ENCODE results near the gene BEND5.
A peak's percentile ranks its signal among the peaks of the same experiment; 100 is the strongest.

The BEND5 gene

DNA sequence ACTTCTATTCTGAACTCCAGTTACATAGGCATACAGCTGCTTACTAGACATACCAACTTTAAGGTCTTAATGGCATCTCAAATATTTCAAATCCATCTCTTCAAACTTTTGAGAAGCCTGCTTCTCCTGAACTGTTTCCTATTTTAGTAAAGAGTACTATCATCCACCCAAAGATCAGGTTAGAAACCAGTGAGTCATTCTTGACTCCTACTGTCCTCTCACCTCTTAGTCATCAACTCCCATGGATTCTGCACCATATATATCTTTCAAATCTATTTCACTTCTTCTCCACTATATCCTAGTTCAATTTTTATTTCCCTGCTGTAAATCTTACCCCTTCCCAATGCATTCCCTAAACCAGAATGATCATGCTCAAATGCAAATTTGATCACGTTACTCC is 18.1 kb upstream of the BEND5 start:
- Histone ChIP-seq H3K4me3 (no peak overlapping the region), H3K9ac (ENCODE audit: insufficient read length) (no peak overlapping the region), H3K9me3 (ENCODE audit: low read depth, low read length) (no peaks in the 10 kb centered on the region), H3K36me3 (ENCODE audit: insufficient read depth, low read length) (no peaks in the 10 kb centered on the region), H3K27ac (no peak overlapping the region)
- DNase-seq (ENCODE audit: low read depth, low spot score), result no peak
- TF ChIP-seq POLR2AphosphoS5 (IDR thresholded peaks at IDR 0.05; ENCODE audit: borderline replicate concordance, low read depth, low read length), result no peak
- no peak for TF ChIP-seq EZH2 (IDR thresholded peaks at IDR 0.05)
- TF ChIP-seq FOXP2 (optimal IDR thresholded peaks at IDR 0.05; ENCODE audit: control extremely low read depth, extremely low read length, insufficient read depth), result no peak

DNA sequence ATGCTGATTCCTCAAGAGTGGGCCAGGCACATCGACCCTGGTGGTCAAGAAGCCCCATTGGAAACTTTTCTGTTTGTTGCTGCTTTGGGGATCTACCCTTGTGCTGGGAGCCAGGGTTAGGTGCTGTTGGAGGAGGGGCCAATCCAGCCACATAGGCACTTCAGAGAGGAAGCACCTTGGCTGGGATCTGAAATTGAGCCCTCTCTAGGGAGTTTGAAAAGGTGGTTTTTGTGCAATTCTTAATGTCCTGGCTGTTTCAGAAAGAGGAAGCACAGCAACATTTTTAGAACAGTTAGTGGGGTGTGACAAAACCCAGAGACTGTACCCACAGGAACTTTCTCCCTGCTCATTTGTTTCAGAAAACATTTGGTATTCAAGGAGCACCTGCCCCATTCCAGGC is 17.2 kb upstream of the BEND5 start:
- no peak overlapping the region for H3K9ac ChIP-seq (ENCODE audit: insufficient read length)
- no peaks in the 10 kb centered on the region for H3K9me3 ChIP-seq (ENCODE audit: low read depth, low read length)
- no peaks in the 10 kb centered on the region for H3K36me3 ChIP-seq (ENCODE audit: insufficient read depth, low read length)
- TF ChIP-seq FOXP2 (optimal IDR thresholded peaks at IDR 0.05; ENCODE audit: control extremely low read depth, extremely low read length, insufficient read depth), result no peak
- no peak for TF ChIP-seq EZH2 (IDR thresholded peaks at IDR 0.05)
- TF ChIP-seq POLR2AphosphoS5 (IDR thresholded peaks at IDR 0.05; ENCODE audit: borderline replicate concordance, low read depth, low read length), result no peak
- no peak overlapping the region for H3K4me3 ChIP-seq
- H3K27ac ChIP-seq, result no peak overlapping the region
- DNase-seq (ENCODE audit: low read depth, low spot score), result no peak

DNA sequence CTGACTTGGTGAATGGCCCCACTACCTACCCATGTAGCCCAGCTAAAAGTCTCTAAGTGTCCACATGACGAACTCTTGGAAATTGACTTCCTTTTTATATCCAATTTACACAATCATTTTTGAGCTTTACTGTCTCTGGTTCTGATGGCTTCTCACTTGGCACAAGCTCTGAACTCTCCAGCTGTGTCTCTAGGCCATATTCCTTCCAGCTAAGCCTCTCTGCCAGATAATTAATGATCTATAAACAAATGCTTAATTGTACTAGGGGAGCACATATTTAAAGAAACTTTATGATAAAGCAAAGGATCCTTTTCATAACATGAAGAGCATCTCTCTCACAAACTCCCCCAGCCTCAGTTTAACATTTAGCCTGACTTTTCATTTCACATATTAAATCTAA is 16.3 kb upstream of the BEND5 start:
- Histone ChIP-seq H3K27ac (no peak overlapping the region), H3K9ac (ENCODE audit: insufficient read length) (no peak overlapping the region), H3K36me3 (ENCODE audit: insufficient read depth, low read length) (no peaks in the 10 kb centered on the region), H3K9me3 (ENCODE audit: low read depth, low read length) (no peaks in the 10 kb centered on the region), H3K4me3 (no peak overlapping the region)
- no peak for TF ChIP-seq POLR2AphosphoS5 (IDR thresholded peaks at IDR 0.05; ENCODE audit: borderline replicate concordance, low read depth, low read length)
- TF ChIP-seq FOXP2 (optimal IDR thresholded peaks at IDR 0.05; ENCODE audit: control extremely low read depth, extremely low read length, insufficient read depth), result no peak
- no peak for TF ChIP-seq EZH2 (IDR thresholded peaks at IDR 0.05)
- DNase-seq (ENCODE audit: low read depth, low spot score), result no peak

DNA sequence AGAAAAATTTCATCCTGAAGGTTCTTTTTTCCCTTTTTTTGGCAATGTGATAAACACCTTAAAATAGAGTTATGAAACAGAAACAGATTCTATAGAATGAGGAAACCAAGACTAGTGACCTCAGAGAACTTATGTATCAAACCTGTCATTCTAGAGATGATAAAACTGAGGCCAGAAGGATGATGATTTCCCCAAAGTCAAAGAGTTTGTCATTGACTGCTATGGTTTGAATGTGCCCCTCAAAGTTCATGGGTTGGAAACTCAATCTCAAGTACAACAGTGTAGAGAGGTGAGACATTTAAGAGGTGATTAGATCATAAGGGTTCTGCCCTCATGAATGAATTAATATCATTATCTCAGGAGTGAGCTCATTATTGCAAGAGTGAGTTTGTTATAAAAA is 13.7 kb upstream of the BEND5 start:
- Histone ChIP-seq H3K9me3 (ENCODE audit: low read depth, low read length) (no peaks in the 10 kb centered on the region), H3K36me3 (ENCODE audit: insufficient read depth, low read length) (no peaks in the 10 kb centered on the region), H3K4me3 (no peak overlapping the region), H3K27ac (no peak overlapping the region), H3K9ac (ENCODE audit: insufficient read length) (no peak overlapping the region)
- DNase-seq (ENCODE audit: low read depth, low spot score), result no peak
- TF ChIP-seq EZH2 (IDR thresholded peaks at IDR 0.05) (no peak), FOXP2 (optimal IDR thresholded peaks at IDR 0.05; ENCODE audit: control extremely low read depth, extremely low read length, insufficient read depth) (no peak), POLR2AphosphoS5 (IDR thresholded peaks at IDR 0.05; ENCODE audit: borderline replicate concordance, low read depth, low read length) (no peak)

DNA sequence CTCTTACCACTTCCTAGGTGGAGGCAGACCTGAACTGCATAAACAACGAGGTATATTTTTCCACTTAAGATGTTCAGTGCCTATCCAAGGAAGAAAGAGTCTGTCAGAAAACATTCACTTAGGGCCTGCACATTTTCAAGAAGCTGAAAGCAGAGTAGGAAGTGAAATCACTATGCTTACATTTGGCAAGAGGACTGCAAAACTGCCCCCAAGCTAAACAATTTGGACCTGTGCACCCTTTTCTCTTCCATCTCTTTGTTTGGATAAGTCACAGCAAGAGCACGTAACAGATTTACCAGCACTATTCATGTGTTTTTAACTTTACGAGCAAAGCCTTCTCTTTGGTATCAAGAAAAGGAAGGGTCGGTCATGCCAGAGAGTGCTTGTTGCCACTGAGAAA is 13.2 kb upstream of the BEND5 start:
- Histone ChIP-seq H3K36me3 (ENCODE audit: insufficient read depth, low read length) (no peaks in the 10 kb centered on the region), H3K27ac (no peak overlapping the region), H3K9ac (ENCODE audit: insufficient read length) (no peak overlapping the region), H3K4me3 (no peak overlapping the region), H3K9me3 (ENCODE audit: low read depth, low read length) (no peaks in the 10 kb centered on the region)
- TF ChIP-seq POLR2AphosphoS5 (IDR thresholded peaks at IDR 0.05; ENCODE audit: borderline replicate concordance, low read depth, low read length) (no peak), FOXP2 (optimal IDR thresholded peaks at IDR 0.05; ENCODE audit: control extremely low read depth, extremely low read length, insufficient read depth) (no peak), EZH2 (IDR thresholded peaks at IDR 0.05) (no peak)
- no peak for DNase-seq (ENCODE audit: low read depth, low spot score)

DNA sequence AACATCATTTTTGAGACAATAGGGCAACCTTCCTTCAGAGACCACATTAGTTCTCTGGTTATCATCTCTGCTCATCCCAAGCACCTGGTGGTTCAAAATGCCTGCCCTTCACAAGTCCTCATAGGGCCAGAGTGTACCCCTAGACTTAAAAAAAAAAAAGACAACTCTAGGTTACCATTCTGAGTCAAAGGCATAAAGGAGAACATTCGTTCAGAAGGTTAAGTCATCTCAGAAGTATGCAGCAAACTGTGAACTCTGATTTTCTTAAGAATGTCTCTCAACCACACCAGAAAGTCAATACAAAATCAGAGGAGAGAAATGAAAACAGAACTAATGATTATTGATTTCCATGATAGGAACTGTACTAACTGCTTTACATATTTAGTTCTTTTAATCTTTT is 9.2 kb upstream of the BEND5 start:
- TF ChIP-seq FOXP2 (optimal IDR thresholded peaks at IDR 0.05; ENCODE audit: control extremely low read depth, extremely low read length, insufficient read depth) (no peak), EZH2 (IDR thresholded peaks at IDR 0.05) (no peak), POLR2AphosphoS5 (IDR thresholded peaks at IDR 0.05; ENCODE audit: borderline replicate concordance, low read depth, low read length) (no peak)
- Histone ChIP-seq H3K27ac (no peak overlapping the region), H3K4me3 (no peak overlapping the region), H3K36me3 (ENCODE audit: insufficient read depth, low read length) (no peaks in the 10 kb centered on the region), H3K9ac (ENCODE audit: insufficient read length) (no peak overlapping the region), H3K9me3 (ENCODE audit: low read depth, low read length) (no peaks in the 10 kb centered on the region)
- no peak for DNase-seq (ENCODE audit: low read depth, low spot score)

DNA sequence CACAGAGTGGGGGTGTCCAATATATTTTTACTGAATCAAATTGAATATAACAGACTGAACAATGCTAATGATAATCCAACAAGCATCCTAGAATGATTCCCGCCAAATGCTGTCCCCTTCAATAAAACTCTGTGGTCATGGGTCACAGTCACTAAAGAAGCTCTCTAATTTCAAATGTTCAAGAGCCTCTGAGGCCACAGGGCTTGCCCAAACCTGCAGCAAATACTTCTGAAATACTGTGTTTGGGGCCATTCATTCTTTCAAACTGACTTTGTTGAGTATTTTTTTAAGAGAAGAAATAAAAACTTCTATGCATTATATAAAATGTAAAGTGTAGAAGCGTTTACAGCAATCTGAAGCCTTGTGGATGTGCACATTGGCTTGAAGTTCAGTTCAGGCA is 7.6 kb upstream of the BEND5 start:
- no peak for DNase-seq (ENCODE audit: low read depth, low spot score)
- TF ChIP-seq FOXP2 (optimal IDR thresholded peaks at IDR 0.05; ENCODE audit: control extremely low read depth, extremely low read length, insufficient read depth) (no peak), POLR2AphosphoS5 (IDR thresholded peaks at IDR 0.05; ENCODE audit: borderline replicate concordance, low read depth, low read length) (no peak), EZH2 (IDR thresholded peaks at IDR 0.05) (no peak)
- H3K36me3 ChIP-seq (ENCODE audit: insufficient read depth, low read length), result no peaks in the 10 kb centered on the region
- no peak overlapping the region for H3K27ac ChIP-seq
- no peaks in the 10 kb centered on the region for H3K9me3 ChIP-seq (ENCODE audit: low read depth, low read length)
- no peak overlapping the region for H3K4me3 ChIP-seq
- H3K9ac ChIP-seq (ENCODE audit: insufficient read length), result no peak overlapping the region

DNA sequence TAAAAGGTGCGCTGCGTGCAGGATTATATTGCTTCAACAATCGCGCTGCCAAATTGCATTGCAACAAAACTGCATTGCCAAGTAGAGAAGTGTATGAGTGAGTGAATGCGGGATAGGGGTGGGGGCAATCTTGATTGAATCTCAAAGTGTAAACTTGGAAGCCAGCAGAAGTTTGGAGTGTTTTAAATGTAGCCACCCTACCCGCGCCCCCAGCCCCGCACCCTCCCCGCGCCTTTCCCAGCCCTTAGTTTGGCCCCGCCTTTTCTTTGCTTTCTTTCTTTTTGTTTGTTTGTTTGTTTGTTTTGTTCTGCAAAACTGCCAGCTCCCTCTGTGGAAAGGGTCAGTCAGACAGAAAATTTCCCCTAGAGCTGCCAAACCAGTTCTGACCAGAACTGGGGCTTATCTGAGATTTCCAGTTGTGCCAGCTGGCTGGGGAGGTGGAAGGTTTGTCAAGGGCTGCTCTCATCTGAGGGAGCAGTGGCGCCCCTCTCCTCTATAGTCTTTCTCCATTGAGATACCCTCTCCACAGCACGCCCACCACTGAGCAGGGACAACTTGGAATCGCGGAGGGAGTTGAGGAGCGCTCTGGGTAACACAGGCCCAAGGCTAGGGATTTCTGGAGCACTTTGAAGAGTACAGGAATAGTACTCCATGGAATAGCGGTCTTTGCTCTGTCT is 666 bp upstream of the BEND5 start:
- H3K4me3 ChIP-seq, result peak overlapping the region; percentile 86
- peaks cover 5% of the 10 kb centered on the region; the same call in 1 of the 2 replicates for H3K36me3 ChIP-seq (ENCODE audit: insufficient read depth, low read length)
- H3K9ac ChIP-seq (ENCODE audit: insufficient read length), result peak overlapping the region; percentile 61
- TF ChIP-seq EZH2 (IDR thresholded peaks at IDR 0.05), result no peak
- no peak for TF ChIP-seq FOXP2 (optimal IDR thresholded peaks at IDR 0.05; ENCODE audit: control extremely low read depth, extremely low read length, insufficient read depth)
- no peak for TF ChIP-seq POLR2AphosphoS5 (IDR thresholded peaks at IDR 0.05; ENCODE audit: borderline replicate concordance, low read depth, low read length)
- H3K9me3 ChIP-seq (ENCODE audit: low read depth, low read length), result no peaks in the 10 kb centered on the region
- DNase-seq (ENCODE audit: low read depth, low spot score), result no peak
- H3K27ac ChIP-seq, result no peak overlapping the region

Measured in SK-N-MC (cell line).